Bronchial epithelial cell (primary cell): ENCODE data around the gene RHEB. TPM values are rescaled to one million over a fixed set of nuclear protein-coding genes. Genes with fewer than 3 reads are reported as not detected.
A peak's percentile ranks its signal among the peaks of the same experiment; 100 is the strongest.

Experiments used
- DNase-seq: peaks from one replicate; pipeline ENCODE4 v3.0.0-alpha.2; 2010; ENCODE audit warnings: low read depth
- FAIRE-seq: peaks from 2 replicates; lab custom pipeline; 2011; peaks lifted over from hg19 to GRCh38; lab: Jason Lieb, UNC
- H3K27me3 ChIP-seq: 2 replicates; pipeline ENCODE4 v1.5.1; 2011; ENCODE audit warnings: low read length; ENCODE audit not compliant: control insufficient read depth, insufficient read depth
- H3K36me3 ChIP-seq: 2 replicates; pipeline ENCODE4 v1.5.1; 2011; ENCODE audit warnings: low read length; ENCODE audit not compliant: control insufficient read depth, insufficient read depth
- H3K4me3 ChIP-seq: 2 replicates; pipeline ENCODE4 v1.5.1; 2011; ENCODE audit warnings: mild to moderate bottlenecking, low read depth, low read length, control low read depth
- CTCF ChIP-seq: IDR thresholded peaks from 2 replicates; pipeline ENCODE4 v1.5.1; 2011; ENCODE audit warnings: mild to moderate bottlenecking, moderate library complexity, low read length, control low read depth, inconsistent platforms; ENCODE audit not compliant: insufficient read depth, severe bottlenecking
- total RNA-seq: library from RNA; depleted of rRNA; stranded (reverse); fragments of >200 nt; gene quantifications from 2 replicates; pipeline ENCODE4 v1.2.1, GENCODE V29; 2014

The RHEB gene
- total RNA-seq, 1 donor from 2014 or later, result 68.7 TPM

GRCh38 chr7:151558575-151558974 lies 38.9 kb upstream of the RHEB start:
- TF ChIP-seq CTCF, result no peak
- H3K36me3 ChIP-seq, result peaks cover 3% of the 10 kb centered on the region
- H3K4me3 ChIP-seq, result no peak overlapping the region
- no peak for FAIRE-seq
- H3K27me3 ChIP-seq, result no peaks in the 10 kb centered on the region
- DNase-seq, result no peak

- H3K27me3 ChIP-seq, result no peaks in the 10 kb centered on the region
- no peak for DNase-seq
- no peak overlapping the region for H3K4me3 ChIP-seq
- TF ChIP-seq CTCF, result no peak
- no peak for FAIRE-seq
- H3K36me3 ChIP-seq, result peaks cover 3% of the 10 kb centered on the region
Observed at GRCh38 chr7:151556592-151556991, 36.9 kb upstream of the RHEB start.

- no peak for FAIRE-seq
- no peak for DNase-seq
- no peaks in the 10 kb centered on the region for H3K27me3 ChIP-seq
- H3K36me3 ChIP-seq, result peaks cover 1% of the 10 kb centered on the region
- H3K4me3 ChIP-seq, result no peak overlapping the region
- TF ChIP-seq CTCF, result no peak
Observed at GRCh38 chr7:151553356-151553755, 33.7 kb upstream of the RHEB start.

- DNase-seq, result peak; percentile 90
- Histone ChIP-seq H3K4me3 (no peak overlapping the region), H3K27me3 (no peaks in the 10 kb centered on the region), H3K36me3 (peaks cover 1% of the 10 kb centered on the region)
- peak; percentile 80 for FAIRE-seq
- no peak for TF ChIP-seq CTCF
Observed at GRCh38 chr7:151552352-151553028, 32.8 kb upstream of the RHEB start.

GRCh38 chr7:151551820-151552219 lies 32.1 kb upstream of the RHEB start:
- Histone ChIP-seq H3K4me3 (no peak overlapping the region), H3K36me3 (no peaks in the 10 kb centered on the region), H3K27me3 (no peaks in the 10 kb centered on the region)
- FAIRE-seq (no peak), DNase-seq (no peak)
- TF ChIP-seq CTCF, result no peak
